Measurements from ENCODE around the gene FAM240A.

The FAM240A gene

GRCh38 chr3:46664188-46664970 lies 52.1 kb downstream of the FAM240A start:
- DNase-seq: no peak

- no peak for DNase-seq
These were observed 52.8 kb downstream of the FAM240A start for GRCh38 chr3:46664971-46665762.

GRCh38 chr3:46665763-46666452 lies 53.6 kb downstream of the FAM240A start:
- DNase-seq: no peak

- no peak for DNase-seq
These were observed 54.1 kb downstream of the FAM240A start for GRCh38 chr3:46666453-46666845.

- DNase-seq: no peak
These were observed 54.8 kb downstream of the FAM240A start for GRCh38 chr3:46667061-46667621.

- no peak for DNase-seq
These were observed 55.3 kb downstream of the FAM240A start for GRCh38 chr3:46667657-46668056.

- DNase-seq: no peak
These were observed 55.8 kb downstream of the FAM240A start for GRCh38 chr3:46668116-46668515.

- DNase-seq: no peak
These were observed 56.3 kb downstream of the FAM240A start for GRCh38 chr3:46668591-46668990.

GRCh38 chr3:46669191-46669999 lies 57.1 kb downstream of the FAM240A start:
- no peak for DNase-seq

- DNase-seq: no peak
These were observed 57.9 kb downstream of the FAM240A start for GRCh38 chr3:46670000-46670890.

GRCh38 chr3:46670891-46671427 lies 58.6 kb downstream of the FAM240A start:
- DNase-seq: no peak

GRCh38 chr3:46671541-46672348 lies 59.4 kb downstream of the FAM240A start:
- no peak for DNase-seq

GRCh38 chr3:46672349-46672695 lies 60.0 kb downstream of the FAM240A start:
- no peak for DNase-seq

- DNase-seq: no peak
These were observed 61.1 kb downstream of the FAM240A start for GRCh38 chr3:46673151-46674030.

- DNase-seq: no peak
These were observed 61.9 kb downstream of the FAM240A start for GRCh38 chr3:46674031-46674845.

GRCh38 chr3:46675426-46675825 lies 63.1 kb downstream of the FAM240A start:
- DNase-seq: no peak
